CD4-positive, alpha-beta T cell treated with Interleukin-1 beta for 1 hour (primary cell): ENCODE measurements around the gene NBPF3.

Source experiments
- DNase-seq, 2 donors: peaks; one replicate each; pipeline ENCODE4 v3.0.0-alpha.2; 2020 to 2022

NBPF3 gene

GRCh38 chr1:21521717-21522060 lies 81.8 kb downstream of the NBPF3 start:
- no peak for DNase-seq

- no peak for DNase-seq
These were observed 82.6 kb downstream of the NBPF3 start for GRCh38 chr1:21522525-21523038.

- DNase-seq = no peak
These were observed 83.4 kb downstream of the NBPF3 start for GRCh38 chr1:21523297-21523813.

- DNase-seq = no peak
These were observed 84.3 kb downstream of the NBPF3 start for GRCh38 chr1:21524220-21524619.

GRCh38 chr1:21524686-21525339 lies 84.9 kb downstream of the NBPF3 start:
- peak in 1 of 2 donors; percentile 4 for DNase-seq

GRCh38 chr1:21525340-21525717 lies 85.4 kb downstream of the NBPF3 start:
- DNase-seq = no peak

- DNase-seq = no peak
These were observed 86.5 kb downstream of the NBPF3 start for GRCh38 chr1:21526441-21526840.

GRCh38 chr1:21530368-21531016 lies 90.6 kb downstream of the NBPF3 start:
- no peak for DNase-seq

GRCh38 chr1:21531241-21531640 lies 91.3 kb downstream of the NBPF3 start:
- no peak for DNase-seq

- DNase-seq = no peak
These were observed 92.6 kb downstream of the NBPF3 start for GRCh38 chr1:21532496-21532895.

GRCh38 chr1:21532992-21533534 lies 93.1 kb downstream of the NBPF3 start:
- DNase-seq = no peak

GRCh38 chr1:21534146-21534545 lies 94.2 kb downstream of the NBPF3 start:
- DNase-seq = no peak
